ENCODE measurements around the gene BCL3.

BCL3 gene

DNA sequence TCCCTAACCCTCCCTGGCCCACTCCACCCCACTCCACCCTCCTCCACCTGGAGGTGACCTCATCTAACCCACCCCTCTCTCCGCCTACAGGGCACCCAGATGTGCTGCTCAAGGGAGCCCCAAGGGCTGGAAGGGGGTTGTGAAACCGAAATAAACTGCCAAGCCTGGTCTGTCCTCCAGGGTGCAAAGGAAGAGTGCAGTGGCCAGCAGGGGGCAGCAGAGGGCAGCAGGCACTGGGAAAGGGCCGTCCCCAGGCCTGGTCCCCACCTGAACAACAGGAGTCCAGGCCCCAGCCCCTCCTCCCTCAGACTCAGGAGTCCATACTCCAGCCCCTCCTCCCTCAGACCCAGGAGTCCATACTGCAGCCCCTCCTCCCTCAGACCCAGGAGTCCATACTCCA, 52.0 kb downstream of the BCL3 start (continued):
- TF ChIP-seq, protein P1, sequence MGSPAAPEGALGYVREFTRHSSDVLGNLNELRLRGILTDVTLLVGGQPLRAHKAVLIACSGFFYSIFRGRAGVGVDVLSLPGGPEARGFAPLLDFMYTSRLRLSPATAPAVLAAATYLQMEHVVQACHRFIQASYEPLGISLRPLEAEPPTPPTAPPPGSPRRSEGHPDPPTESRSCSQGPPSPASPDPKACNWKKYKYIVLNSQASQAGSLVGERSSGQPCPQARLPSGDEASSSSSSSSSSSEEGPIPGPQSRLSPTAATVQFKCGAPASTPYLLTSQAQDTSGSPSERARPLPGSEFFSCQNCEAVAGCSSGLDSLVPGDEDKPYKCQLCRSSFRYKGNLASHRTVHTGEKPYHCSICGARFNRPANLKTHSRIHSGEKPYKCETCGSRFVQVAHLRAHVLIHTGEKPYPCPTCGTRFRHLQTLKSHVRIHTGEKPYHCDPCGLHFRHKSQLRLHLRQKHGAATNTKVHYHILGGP (tag by site-specific recombination; IDR thresholded peaks at IDR 0.05): no peak
- TF ChIP-seq ZNF473 (tag by site-specific recombination; IDR thresholded peaks at IDR 0.05) (no peak), ZNF146 (tag by site-specific recombination; IDR thresholded peaks at IDR 0.05) (no peak), ZNF596 (tag by site-specific recombination; IDR thresholded peaks at IDR 0.05) (no peak), SETDB1 (IDR thresholded peaks at IDR 0.05; ENCODE audit: insufficient read length, low read length) (no peak), ZNF121 (tag by site-specific recombination; IDR thresholded peaks at IDR 0.05) (no peak), HIC1 (tag by site-specific recombination; IDR thresholded peaks at IDR 0.05) (no peak), YY1 (tag by site-specific recombination; IDR thresholded peaks at IDR 0.05) (no peak), ZNF311 (tag by site-specific recombination; IDR thresholded peaks at IDR 0.05; ENCODE audit: borderline replicate concordance) (no peak), ZBTB17 (tag by site-specific recombination; IDR thresholded peaks at IDR 0.05) (no peak; the same call in 1 of the 2 replicates), ZNF600 (tag by site-specific recombination; IDR thresholded peaks at IDR 0.05) (no peak), ZNF548 (tag by site-specific recombination; IDR thresholded peaks at IDR 0.05) (no peak), SP2 (tag by site-specific recombination; IDR thresholded peaks at IDR 0.05) (no peak), ZNF521 (tag by site-specific recombination; IDR thresholded peaks at IDR 0.05) (no peak), SP7 (tag by site-specific recombination; IDR thresholded peaks at IDR 0.05) (no peak), ZNF280D (tag by site-specific recombination; IDR thresholded peaks at IDR 0.05) (no peak), ZNF10 (tag by site-specific recombination; IDR thresholded peaks at IDR 0.05) (no peak), ZNF561 (tag by site-specific recombination; IDR thresholded peaks at IDR 0.05; ENCODE audit: borderline replicate concordance) (peak; percentile 61; the same call in 1 of the 2 replicates), PRDM1 (tag by site-specific recombination; IDR thresholded peaks at IDR 0.05) (no peak), YY2 (tag by site-specific recombination; IDR thresholded peaks at IDR 0.05) (no peak), ZNF623 (tag by site-specific recombination; IDR thresholded peaks at IDR 0.05) (no peak), ZNF266 (tag by site-specific recombination; IDR thresholded peaks at IDR 0.05; ENCODE audit: low read depth) (no peak), KLF1 (tag by site-specific recombination; IDR thresholded peaks at IDR 0.05) (0 out of 2 replicates have a peak, but pooled peaks have one; percentile 22), ZNF335 (tag by site-specific recombination; conservative IDR thresholded peaks at IDR 0.05) (no peak), ZBTB6 (tag by site-specific recombination; IDR thresholded peaks at IDR 0.05) (no peak)
- TF ChIP-seq, protein P2, sequence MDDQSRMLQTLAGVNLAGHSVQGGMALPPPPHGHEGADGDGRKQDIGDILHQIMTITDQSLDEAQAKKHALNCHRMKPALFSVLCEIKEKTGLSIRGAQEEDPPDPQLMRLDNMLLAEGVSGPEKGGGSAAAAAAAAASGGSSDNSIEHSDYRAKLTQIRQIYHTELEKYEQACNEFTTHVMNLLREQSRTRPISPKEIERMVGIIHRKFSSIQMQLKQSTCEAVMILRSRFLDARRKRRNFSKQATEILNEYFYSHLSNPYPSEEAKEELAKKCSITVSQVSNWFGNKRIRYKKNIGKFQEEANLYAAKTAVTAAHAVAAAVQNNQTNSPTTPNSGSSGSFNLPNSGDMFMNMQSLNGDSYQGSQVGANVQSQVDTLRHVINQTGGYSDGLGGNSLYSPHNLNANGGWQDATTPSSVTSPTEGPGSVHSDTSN (CRISPR knock-in tag; IDR thresholded peaks at IDR 0.05): no peak
- TF ChIP-seq, protein P3, sequence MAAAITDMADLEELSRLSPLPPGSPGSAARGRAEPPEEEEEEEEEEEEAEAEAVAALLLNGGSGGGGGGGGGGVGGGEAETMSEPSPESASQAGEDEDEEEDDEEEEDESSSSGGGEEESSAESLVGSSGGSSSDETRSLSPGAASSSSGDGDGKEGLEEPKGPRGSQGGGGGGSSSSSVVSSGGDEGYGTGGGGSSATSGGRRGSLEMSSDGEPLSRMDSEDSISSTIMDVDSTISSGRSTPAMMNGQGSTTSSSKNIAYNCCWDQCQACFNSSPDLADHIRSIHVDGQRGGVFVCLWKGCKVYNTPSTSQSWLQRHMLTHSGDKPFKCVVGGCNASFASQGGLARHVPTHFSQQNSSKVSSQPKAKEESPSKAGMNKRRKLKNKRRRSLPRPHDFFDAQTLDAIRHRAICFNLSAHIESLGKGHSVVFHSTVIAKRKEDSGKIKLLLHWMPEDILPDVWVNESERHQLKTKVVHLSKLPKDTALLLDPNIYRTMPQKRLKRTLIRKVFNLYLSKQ (tag by site-specific recombination; IDR thresholded peaks at IDR 0.05; ENCODE audit: borderline replicate concordance): no peak
- TF ChIP-seq, protein P4, sequence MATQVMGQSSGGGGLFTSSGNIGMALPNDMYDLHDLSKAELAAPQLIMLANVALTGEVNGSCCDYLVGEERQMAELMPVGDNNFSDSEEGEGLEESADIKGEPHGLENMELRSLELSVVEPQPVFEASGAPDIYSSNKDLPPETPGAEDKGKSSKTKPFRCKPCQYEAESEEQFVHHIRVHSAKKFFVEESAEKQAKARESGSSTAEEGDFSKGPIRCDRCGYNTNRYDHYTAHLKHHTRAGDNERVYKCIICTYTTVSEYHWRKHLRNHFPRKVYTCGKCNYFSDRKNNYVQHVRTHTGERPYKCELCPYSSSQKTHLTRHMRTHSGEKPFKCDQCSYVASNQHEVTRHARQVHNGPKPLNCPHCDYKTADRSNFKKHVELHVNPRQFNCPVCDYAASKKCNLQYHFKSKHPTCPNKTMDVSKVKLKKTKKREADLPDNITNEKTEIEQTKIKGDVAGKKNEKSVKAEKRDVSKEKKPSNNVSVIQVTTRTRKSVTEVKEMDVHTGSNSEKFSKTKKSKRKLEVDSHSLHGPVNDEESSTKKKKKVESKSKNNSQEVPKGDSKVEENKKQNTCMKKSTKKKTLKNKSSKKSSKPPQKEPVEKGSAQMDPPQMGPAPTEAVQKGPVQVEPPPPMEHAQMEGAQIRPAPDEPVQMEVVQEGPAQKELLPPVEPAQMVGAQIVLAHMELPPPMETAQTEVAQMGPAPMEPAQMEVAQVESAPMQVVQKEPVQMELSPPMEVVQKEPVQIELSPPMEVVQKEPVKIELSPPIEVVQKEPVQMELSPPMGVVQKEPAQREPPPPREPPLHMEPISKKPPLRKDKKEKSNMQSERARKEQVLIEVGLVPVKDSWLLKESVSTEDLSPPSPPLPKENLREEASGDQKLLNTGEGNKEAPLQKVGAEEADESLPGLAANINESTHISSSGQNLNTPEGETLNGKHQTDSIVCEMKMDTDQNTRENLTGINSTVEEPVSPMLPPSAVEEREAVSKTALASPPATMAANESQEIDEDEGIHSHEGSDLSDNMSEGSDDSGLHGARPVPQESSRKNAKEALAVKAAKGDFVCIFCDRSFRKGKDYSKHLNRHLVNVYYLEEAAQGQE (tag by site-specific recombination; IDR thresholded peaks at IDR 0.05): no peak
